HUES6 (cell line): ENCODE data around the gene GLTPD2.
A peak's percentile ranks its signal among the peaks of the same experiment; 100 is the strongest.

Experiments used
- H3K27ac ChIP-seq: 2 replicates; pipeline ENCODE4 v1.7.0; 2013; ENCODE audit warnings: low read depth, mild to moderate bottlenecking, low read length, inconsistent platforms
- H3K27me3 ChIP-seq: 2 replicates; pipeline ENCODE4 v1.6.1; 2013; ENCODE audit warnings: low read length; ENCODE audit not compliant: control insufficient read depth, insufficient read depth
- H3K36me3 ChIP-seq: 2 replicates; pipeline ENCODE4 v1.6.1; 2013; ENCODE audit warnings: low read length; ENCODE audit not compliant: control insufficient read depth, insufficient read depth
- H3K4me1 ChIP-seq: 2 replicates; pipeline ENCODE4 v1.6.1; 2013; ENCODE audit warnings: low read length; ENCODE audit not compliant: control insufficient read depth, insufficient read depth
- H3K4me3 ChIP-seq: 2 replicates; pipeline ENCODE4 v1.5.1; 2013; ENCODE audit warnings: low read depth, low read length
- H3K9ac ChIP-seq: one replicate; pipeline ENCODE4 v1.6.1; 2013; ENCODE audit warnings: mild to moderate bottlenecking, low read length
- H3K9me3 ChIP-seq: 2 replicates; pipeline ENCODE4 v1.6.1; 2013; ENCODE audit warnings: low read depth, low read length; ENCODE audit not compliant: control insufficient read depth, insufficient read depth

GLTPD2 gene

GRCh38 chr17:4788807-4789700 lies at the start of gene GLTPD2:
Gene GLTPD2, plus strand, starts transcription at chr17:4788964. Its CDS starts 48 bp downstream, at chr17:4789012.
- Histone ChIP-seq H3K27me3 (peaks cover 75% of the 10 kb centered on the region), H3K9me3 (no peaks in the 10 kb centered on the region), H3K9ac (peak within 1 kb of the TSS; percentile 81), H3K4me3 (peak within 1 kb of the TSS; percentile 58), H3K36me3 (no peaks in the 10 kb centered on the region), H3K27ac (no peak within 1 kb of the TSS), H3K4me1 (peaks cover 23% of the 10 kb centered on the region)

GRCh38 chr17:4739122-4740024 lies 49.4 kb upstream of the GLTPD2 start, which contains the start of the genes CXCL16 and ZMYND15:
Gene CXCL16, minus strand, starts transcription at chr17:4739928. Its CDS starts 589 bp downstream, at chr17:4739339.
Gene ZMYND15, plus strand, starts transcription at chr17:4739833. Its CDS starts 716 bp downstream, at chr17:4740549.
- H3K36me3 ChIP-seq = no peaks in the 10 kb centered on the region
- no peaks in the 10 kb centered on the region for H3K9me3 ChIP-seq
- H3K4me1 ChIP-seq = peaks cover 8% of the 10 kb centered on the region
- no peak within 1 kb of the TSS for H3K27ac ChIP-seq
- peak within 1 kb of the TSS; percentile 86 for H3K4me3 ChIP-seq
- H3K9ac ChIP-seq = peak within 1 kb of the TSS; percentile 17
- peaks cover 98% of the 10 kb centered on the region for H3K27me3 ChIP-seq

- H3K9me3 ChIP-seq = no peaks in the 10 kb centered on the region
- peaks cover 98% of the 10 kb centered on the region for H3K27me3 ChIP-seq
- peaks cover 12% of the 10 kb centered on the region for H3K4me1 ChIP-seq
- no peak overlapping the region for H3K9ac ChIP-seq
- no peak overlapping the region for H3K27ac ChIP-seq
- peak overlapping the region; percentile 86 for H3K4me3 ChIP-seq
- no peaks in the 10 kb centered on the region for H3K36me3 ChIP-seq
Measured at GRCh38 chr17:4740025-4740351, 48.8 kb upstream of the GLTPD2 start.

GRCh38 chr17:4740584-4740983 lies 48.2 kb upstream of the GLTPD2 start:
- peaks cover 96% of the 10 kb centered on the region for H3K27me3 ChIP-seq

GRCh38 chr17:4741544-4741943 lies 47.2 kb upstream of the GLTPD2 start:
- Histone ChIP-seq H3K27me3 (peaks cover 95% of the 10 kb centered on the region), H3K4me1 (peaks cover 16% of the 10 kb centered on the region), H3K27ac (no peak overlapping the region), H3K36me3 (no peaks in the 10 kb centered on the region), H3K9me3 (no peaks in the 10 kb centered on the region), H3K9ac (no peak overlapping the region), H3K4me3 (no peak overlapping the region)

More at GRCh38 chr17:4740584-4740983, 48.2 kb upstream of the GLTPD2 start:
- Histone ChIP-seq H3K9me3 (no peaks in the 10 kb centered on the region), H3K27ac (no peak overlapping the region), H3K9ac (no peak overlapping the region), H3K4me1 (peaks cover 12% of the 10 kb centered on the region), H3K4me3 (no peak overlapping the region), H3K36me3 (no peaks in the 10 kb centered on the region)

- H3K4me3 ChIP-seq = no peak overlapping the region
- peaks cover 89% of the 10 kb centered on the region for H3K27me3 ChIP-seq
- no peaks in the 10 kb centered on the region for H3K36me3 ChIP-seq
- no peak overlapping the region for H3K9ac ChIP-seq
- H3K9me3 ChIP-seq = no peaks in the 10 kb centered on the region
- no peak overlapping the region for H3K27ac ChIP-seq
- H3K4me1 ChIP-seq = peaks cover 16% of the 10 kb centered on the region
Measured at GRCh38 chr17:4742133-4742532, 46.6 kb upstream of the GLTPD2 start.

- Histone ChIP-seq H3K36me3 (no peaks in the 10 kb centered on the region), H3K9me3 (no peaks in the 10 kb centered on the region), H3K9ac (no peak overlapping the region), H3K27me3 (peaks cover 84% of the 10 kb centered on the region), H3K4me1 (peaks cover 16% of the 10 kb centered on the region), H3K4me3 (no peak overlapping the region), H3K27ac (no peak overlapping the region)
Measured at GRCh38 chr17:4742629-4743028, 46.1 kb upstream of the GLTPD2 start.

- Histone ChIP-seq H3K4me1 (peaks cover 14% of the 10 kb centered on the region), H3K36me3 (no peaks in the 10 kb centered on the region), H3K27me3 (peaks cover 78% of the 10 kb centered on the region)
Measured at GRCh38 chr17:4743216-4743615, 45.5 kb upstream of the GLTPD2 start.

GRCh38 chr17:4743898-4744297 lies 44.9 kb upstream of the GLTPD2 start:
- no peak overlapping the region for H3K4me3 ChIP-seq
- H3K9me3 ChIP-seq = no peaks in the 10 kb centered on the region
- H3K27ac ChIP-seq = no peak overlapping the region
- no peak overlapping the region for H3K9ac ChIP-seq
- H3K36me3 ChIP-seq = no peaks in the 10 kb centered on the region
- peaks cover 9% of the 10 kb centered on the region for H3K4me1 ChIP-seq
- peaks cover 71% of the 10 kb centered on the region for H3K27me3 ChIP-seq

More at GRCh38 chr17:4743216-4743615, 45.5 kb upstream of the GLTPD2 start:
- Histone ChIP-seq H3K9me3 (no peaks in the 10 kb centered on the region), H3K9ac (no peak overlapping the region), H3K4me3 (no peak overlapping the region), H3K27ac (no peak overlapping the region)

- Histone ChIP-seq H3K4me1 (peaks cover 9% of the 10 kb centered on the region), H3K4me3 (peak overlapping the region; percentile 69), H3K9ac (no peak overlapping the region), H3K9me3 (no peaks in the 10 kb centered on the region), H3K27ac (no peak overlapping the region), H3K27me3 (peaks cover 57% of the 10 kb centered on the region), H3K36me3 (no peaks in the 10 kb centered on the region)
Measured at GRCh38 chr17:4744999-4745969, 43.5 kb upstream of the GLTPD2 start.
